GM21381 (cell line): ENCODE data around the gene SCAPER.
"Not testable (repeated sequence)": the region's sequence is repeated elsewhere in the genome, so short reads cannot be mapped to it uniquely, and the experiment has no call there.

Experiments
- ATAC-seq: cut with Tn5 transposase; IDR thresholded peaks from one replicate; pipeline ENCODE4 v1.9.1; 2021; ENCODE audit warnings: mild to moderate bottlenecking, moderate library complexity; ENCODE audit not compliant: unreplicated experiment

The SCAPER gene

DNA sequence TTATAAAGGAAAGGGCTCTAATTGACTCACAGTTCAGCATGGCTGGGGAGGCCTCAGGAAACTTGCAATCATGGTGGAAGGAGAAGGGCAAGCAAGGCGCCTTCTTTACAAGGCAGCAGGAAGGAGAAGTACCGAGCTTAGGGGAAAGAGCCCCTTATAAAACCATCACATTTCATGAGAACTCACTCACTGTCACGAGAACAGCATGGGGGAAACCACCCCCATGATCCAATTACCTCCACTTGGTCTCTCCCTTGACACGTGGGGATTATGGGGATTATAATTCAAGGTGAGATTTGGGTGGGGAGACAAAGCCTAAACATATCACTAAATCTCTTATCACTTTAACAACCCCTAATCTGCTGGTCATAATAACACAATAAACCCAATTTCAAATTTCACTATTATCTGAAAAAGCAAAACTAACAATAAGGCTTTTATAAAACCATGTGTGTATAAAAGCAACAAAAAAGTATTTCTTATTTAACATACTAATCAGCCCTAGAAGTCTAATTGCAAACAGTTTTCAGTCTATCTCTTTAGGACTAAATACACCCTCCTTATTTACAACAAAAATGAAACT is 43.2 kb downstream of the SCAPER start:
- no peak for ATAC-seq

DNA sequence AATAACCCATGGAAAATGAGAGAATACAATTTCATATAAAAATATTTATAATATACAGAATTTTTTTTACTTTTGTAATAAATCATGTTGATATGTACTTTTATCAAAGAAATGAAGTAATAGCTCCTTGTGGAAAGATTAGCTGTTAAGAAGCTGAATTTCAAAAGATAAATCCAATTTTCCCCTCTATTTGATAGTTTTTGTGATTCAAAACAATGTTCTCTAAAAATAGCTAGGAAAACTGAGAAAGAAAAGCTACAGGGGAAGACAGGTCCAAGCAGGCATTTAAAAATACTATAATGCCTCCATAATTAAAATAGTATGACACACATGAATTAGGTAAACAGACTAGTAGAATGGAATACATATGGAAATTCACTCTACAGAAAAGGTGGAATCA is 44.9 kb downstream of the SCAPER start:
- no peak for ATAC-seq

DNA sequence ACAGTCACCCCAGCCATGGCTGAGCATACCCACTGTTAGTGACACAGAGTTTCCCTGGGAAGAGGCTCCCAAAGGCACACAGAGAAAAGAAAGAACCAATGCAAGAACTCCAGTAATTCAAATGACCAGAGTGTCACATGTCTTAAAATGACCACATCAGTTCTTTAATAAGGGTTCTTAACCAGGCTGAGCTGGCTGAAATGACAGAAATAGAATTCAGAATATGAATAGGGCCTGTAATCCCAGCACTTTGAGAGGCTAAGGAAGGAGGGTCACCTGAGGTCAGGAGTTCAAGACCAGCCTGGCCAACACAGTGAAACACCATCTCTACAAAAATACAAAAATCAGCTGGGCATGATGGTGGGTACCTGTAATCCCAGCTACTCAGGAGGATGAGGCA is 54.8 kb downstream of the SCAPER start:
- not testable (repeated sequence) for ATAC-seq

DNA sequence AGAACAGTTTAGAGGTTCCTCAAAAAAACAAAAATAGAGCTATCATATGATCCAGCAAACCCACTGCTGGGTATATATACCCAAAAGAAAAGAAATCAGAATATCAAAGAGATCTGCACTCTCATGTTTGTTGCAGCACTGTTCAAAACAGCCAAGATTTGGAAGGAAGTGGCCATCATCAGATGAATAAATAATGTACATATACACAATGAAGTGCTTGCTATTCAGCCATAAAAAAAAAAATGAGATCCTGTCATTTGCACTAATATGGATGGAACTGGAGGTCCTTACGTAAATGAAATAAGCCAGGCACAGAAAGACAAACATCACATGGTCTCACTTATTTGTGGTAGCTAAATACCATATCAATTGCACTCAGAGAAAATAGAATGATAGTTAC is 58.4 kb downstream of the SCAPER start:
- ATAC-seq, result no peak

DNA sequence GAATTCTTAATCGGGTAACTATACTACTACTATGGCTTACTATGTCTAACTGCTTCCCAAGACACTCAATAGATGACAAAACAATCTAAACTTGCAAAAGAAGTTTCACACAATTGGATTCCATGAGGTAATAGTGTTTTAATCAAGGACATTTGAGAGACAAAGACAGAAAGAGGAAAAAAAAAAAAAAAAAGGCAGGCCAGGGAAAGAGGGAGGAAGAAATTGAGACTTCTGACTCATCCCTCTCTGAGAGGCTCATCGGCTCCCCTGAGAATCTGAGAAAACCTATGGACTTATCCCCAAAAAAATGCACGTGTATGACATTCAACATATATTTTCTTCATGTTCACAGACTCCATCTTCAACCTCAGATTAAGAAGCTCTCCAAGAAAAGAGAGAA is 61.0 kb downstream of the SCAPER start:
- ATAC-seq, result no peak

DNA sequence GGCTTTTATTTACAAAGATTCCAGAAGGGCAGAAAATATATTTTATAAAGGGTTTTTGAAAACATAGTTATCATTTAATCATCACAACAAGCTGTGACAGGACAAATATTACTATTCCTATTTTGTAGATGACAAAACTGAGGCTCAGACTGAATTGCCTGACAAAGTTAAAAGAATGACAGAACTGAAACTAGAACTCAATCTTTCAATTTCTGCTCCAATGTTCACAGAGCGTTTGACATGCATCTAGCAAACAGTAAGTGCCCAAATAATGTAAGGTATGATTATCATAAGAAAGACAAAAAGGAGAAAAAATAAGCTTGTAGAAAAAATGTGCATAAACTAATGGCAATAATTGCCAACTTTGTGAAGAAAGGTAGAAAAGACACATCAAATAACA is 61.9 kb downstream of the SCAPER start:
- ATAC-seq, result no peak

DNA sequence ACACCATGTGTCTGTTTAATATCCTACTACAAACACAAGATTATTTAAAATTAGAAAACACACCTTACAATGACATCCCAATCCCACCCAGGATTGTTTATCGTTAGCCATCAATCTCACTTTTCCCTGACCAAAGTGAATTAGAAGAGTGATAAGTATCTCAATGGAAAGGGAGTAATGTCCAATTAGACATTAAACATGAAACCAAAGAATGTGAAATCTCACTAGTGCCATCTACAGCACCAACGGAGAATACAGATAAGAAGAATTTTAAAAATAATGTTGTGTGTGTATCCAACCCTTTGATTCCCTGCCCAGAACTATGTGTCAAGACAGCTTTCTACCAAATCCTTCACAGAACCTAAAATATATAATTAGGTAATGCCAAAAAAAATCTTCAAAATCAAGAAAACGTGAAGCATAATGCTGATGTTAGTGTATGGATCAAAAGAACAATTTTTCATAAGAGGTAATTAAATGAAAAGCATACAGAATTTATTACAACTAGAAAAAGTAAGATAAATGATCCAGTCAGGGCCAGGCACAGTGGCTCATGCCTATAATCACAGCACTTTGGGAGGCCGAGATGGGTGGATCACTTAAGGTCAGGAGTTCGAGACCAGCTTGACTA is 64.2 kb downstream of the SCAPER start:
- ATAC-seq, result no peak

DNA sequence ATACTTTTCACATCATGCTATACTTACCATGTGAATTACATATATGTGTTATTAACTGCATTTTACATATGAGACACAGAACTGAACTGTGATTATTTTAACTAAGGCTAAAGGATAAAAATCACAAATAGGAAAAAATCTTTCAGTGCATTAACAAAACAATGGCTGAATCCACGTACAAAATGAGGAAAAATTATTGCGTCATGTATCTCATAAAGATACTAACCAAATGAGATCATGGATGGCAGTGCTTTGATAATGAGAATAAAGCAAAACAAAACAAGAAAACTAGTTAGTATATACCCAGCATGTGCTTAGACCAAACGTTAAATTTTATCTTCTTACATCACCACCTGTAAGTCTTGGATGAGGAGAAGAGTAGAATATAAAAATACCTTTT is 66.0 kb downstream of the SCAPER start:
- no peak for ATAC-seq

DNA sequence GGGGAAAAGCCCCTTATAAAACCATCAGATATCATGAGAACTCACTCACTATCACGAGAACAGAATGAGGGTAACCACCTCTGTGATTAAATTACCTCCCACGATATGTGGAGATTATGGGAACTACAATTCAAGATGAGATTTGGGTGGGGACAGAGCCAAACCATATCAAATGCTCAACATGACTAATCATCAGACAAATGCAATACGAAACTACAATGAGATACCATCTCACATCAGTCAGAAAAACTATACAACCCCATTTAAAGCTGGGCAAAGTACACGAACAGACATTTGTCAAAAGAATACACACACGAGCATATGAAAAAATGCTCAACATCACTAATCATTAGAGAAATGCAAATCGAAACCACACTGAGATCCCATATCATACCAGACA is 67.7 kb downstream of the SCAPER start:
- no peak for ATAC-seq

DNA sequence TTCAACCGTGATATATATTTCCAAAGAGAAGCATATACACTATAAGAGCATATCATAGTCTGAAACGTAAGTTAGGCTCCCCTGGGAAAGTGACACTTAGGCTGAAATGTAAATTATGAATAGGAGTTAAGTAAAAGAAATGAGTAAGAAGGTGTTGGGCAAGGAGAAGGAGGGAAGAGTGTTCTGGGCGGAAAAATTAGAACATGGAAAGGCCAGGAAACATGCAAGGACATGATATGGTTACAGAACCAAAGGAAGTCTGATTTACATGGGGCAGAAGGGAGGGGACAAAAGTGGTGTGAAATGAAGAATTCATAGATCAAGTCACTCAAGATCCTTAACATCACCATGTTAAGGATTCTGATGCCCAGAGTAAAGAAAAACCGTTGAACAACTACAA is 75.2 kb downstream of the SCAPER start:
- no peak for ATAC-seq

DNA sequence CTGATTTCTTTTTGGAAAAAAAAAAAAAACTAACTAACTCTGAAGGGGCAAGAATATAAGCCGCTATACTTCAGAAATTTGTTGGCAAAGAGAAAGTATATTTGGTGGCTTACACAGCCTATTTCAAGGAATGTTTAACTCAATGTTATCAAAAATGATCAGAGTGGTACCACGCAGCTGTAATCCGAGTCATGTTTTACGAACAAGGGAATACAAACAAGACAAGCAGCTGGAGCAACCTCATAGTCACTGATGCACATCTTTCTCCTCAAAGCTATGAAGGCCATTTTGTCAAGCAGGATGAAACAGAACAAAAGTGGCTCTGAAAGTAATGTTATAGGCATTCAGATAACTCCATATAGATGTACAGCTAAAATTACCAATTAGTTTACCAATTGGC is 81.2 kb downstream of the SCAPER start:
- ATAC-seq, result no peak

DNA sequence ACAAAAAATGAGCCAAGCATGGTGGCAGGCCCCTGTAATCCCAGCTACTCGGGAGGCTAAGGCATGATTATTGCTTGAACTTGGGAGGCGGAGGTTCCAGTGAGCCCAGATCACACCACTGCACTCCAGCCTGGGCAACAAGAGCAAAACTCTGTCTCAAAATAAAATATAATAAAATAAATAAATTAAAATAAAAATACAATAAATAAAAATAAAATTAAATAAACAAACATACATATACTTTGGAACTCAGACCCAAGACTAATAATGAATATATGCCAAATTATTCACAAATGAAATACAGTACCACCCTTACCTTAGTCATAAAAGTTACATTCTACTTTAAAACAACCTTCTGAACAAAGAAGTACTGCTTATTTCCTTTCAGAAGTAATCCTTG is 81.8 kb downstream of the SCAPER start:
- ATAC-seq, result no peak

DNA sequence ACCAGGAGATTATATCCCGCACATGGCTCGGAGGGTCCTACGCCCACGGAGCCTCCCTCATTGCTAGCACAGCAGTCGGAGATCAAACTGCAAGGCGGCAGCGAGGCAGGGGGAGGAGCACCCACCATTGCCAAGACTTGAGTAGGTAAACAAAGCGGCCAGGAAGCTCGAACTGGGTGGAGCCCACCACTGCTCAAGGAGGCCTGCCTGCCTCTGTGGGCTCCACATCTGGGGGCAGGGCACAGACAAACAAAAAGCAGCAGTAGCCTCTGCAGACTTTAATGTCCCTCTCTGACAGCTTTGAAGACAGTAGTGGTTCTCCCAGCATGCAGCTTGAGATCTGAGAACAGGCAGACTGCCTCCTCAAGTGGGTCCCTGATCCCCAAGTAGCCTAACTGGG is 86.2 kb downstream of the SCAPER start:
- not testable (repeated sequence) for ATAC-seq

DNA sequence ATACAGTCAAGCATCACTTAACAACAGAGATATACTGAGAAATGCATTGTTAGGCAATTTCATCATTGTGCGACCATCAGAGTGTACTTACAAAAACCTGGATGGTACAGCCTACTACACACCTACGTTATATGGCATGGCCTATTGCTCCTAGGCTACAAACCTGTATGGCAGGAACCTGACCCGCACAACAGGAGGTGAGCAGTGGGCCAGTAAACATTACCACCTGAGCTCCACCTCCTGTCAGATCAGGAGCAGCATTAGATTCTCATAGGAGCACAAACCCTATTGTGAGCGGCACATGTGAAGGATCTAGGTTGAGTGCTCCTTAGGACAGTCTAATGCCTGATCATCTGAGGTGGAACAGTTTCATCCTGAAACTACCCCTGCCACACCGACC is 89.7 kb downstream of the SCAPER start:
- no peak for ATAC-seq

DNA sequence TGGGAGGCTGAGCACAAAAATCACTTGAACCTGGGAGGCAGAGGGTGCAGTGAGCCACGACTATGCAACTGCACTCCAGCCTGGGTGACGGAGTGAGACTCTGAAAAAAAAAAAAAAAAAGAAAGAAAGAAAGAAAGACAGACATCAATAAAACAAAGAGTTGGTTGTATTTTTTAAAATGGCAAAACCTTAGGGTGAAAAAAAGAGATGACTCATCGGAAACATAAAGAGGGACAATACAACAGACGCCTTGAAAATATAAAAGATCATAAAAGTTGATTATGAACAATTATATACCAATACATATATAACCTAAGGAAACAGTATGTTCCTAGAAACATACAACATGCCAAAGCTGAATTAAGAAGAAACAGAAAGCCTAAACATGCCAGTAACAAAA is 92.8 kb downstream of the SCAPER start:
- ATAC-seq, result no peak

DNA sequence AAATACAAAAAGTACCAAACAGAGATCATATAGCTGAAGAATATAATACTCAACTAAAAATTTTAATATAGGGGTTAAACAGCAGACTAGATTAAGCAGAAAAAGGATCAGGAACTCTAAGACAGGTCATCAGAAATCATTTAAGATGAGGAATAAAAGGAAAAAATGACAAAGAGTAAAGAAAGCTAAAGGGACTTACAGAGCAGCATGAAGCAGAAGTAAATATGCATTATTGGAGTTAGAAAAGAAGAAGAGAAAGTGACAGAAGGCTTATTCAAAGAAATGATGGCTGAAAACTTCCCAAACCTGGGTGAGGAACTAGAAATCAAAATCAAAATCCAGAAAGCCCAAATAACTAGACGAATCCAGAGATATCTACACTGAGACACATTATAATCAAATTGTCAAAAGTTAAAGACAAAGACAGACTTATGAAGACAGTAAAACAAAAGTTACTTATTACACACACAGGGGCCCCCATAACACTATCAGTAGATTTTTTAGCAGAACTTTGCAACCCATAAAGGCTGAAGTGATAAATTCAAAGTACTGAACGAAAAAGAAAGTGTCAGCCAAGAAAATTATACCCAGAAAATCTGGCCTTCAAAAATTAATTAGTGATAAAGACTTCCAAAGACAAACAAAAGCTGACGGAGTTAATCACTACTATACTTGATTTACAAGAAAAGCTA is 95.6 kb downstream of the SCAPER start:
- no peak for ATAC-seq

DNA sequence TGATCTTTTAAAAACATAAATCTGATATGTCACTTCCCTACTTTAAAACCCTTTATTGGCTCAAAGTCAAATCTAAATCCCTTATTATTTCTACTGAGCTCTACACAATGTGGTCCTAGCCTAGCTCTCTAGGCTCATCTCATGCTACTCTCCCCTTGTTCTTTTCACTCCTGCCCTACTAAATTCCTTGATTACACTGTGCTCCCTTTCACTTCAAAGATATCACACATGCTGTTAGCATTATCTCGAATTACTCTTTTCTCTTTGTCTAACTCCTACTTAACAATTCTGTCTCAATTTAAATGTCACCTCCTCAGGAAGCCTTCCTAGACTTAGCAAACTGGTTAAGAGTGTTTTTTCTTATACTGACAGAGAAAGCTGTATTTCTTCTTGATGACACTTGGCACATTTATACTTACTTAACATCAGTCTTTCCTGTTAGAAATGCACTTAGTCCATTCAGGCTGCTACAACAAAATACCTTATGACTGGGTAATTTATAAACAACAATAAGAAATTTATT is 102.0 kb downstream of the SCAPER start:
- ATAC-seq, result no peak

DNA sequence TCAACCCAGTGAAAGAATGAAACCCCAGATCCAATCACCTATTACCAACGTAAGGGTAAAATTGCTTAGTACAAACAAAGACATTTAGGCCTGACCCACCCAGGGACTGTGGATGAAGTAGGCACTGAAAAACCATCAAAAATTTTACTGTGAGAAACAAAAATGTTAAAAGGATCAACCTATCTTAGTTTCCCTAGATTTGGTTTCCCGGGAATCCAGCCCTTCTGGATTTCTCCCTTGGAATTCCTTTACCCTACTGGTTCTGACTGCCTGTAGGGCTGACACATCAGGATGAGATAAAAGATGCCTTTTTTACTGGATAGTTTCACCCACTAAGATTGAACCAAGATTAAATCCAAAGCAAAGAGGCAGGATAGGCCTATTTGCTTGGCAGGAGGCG is 102.7 kb downstream of the SCAPER start:
- no peak for ATAC-seq

DNA sequence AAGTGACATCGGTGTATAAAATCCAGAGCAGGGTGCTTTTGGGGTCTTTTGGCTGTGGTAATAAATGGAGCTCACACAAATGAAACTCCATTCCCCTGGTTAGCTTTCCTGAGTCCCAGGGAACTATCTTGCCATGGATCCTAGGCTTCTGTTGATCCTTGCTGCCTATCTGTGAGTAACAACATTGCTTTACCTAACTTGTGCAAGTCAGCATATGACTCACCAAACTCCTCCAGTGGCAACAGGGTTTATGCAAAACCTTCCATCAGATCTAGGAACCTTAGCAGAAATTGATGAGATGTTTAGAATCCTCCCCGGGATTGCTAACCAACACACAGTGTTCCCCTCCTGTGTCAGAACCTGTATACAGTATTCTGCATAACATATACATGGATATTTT is 105.4 kb downstream of the SCAPER start:
- ATAC-seq, result no peak

DNA sequence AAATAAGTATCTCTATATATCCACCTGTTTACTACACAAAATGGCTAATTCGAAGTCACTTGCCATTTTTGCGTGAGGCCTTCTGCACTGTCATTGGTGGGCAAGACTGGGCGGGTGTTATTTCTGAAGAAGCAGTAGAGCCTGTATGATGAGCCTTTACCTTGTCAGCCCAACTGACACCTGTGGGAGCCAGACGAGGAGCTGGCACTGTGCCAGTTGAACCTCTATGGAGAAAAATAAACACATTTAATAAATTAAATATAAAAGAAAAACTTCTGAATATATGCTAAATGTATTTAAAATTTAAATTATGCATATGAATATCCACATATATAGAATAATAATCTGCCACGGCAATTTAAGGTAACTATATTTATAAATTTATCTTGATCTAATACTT is 109.9 kb downstream of the SCAPER start:
- no peak for ATAC-seq

DNA sequence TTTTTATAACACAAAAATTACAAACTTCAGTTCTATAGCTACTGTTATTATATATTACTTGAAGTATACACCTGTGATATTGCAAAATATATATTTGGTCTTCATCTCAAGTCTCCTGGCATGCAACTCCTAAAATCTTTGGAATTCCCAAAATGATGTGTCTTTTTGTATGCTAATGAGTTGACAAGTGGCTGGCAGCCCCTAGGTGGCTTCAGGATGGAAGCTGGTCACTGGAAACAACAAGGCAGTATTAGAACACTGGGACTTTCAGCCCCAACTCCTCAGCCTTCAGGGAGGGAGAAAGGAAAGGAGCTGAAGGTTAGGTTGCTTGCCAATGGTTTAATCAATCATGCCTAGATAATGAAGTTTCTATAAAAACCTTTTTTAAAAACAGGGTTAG is 112.0 kb downstream of the SCAPER start:
- no peak for ATAC-seq

DNA sequence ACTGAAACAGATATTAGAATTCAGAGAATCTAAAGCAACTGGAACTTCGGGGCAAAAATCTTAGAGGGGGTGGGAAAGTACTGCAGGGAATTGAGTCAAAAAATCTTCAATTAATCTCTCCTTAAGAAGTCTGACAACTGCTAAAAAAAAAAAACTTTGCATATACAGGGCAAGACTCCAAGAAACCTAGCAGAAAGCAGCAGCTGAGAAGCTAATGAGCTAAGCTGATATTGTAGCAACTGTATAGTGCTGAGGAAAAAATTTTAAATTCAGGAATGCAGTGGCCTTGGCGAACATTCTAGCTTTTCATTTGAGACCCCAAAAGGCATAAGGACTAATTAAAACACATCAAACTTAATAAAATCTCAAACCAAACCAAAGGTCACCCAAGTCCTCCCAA is 113.6 kb downstream of the SCAPER start:
- ATAC-seq, result no peak
